RKO (cell line): Measurements from ENCODE around the gene RCOR1.
"Not testable (repeated sequence)": the region's sequence is repeated elsewhere in the genome, so short reads cannot be mapped to it uniquely, and the experiment has no call there.

Experiments
- DNase-seq: peaks from one replicate; pipeline ENCODE4 v3.0.0-alpha.2; 2016; ENCODE audit warnings: low spot score

Gene RCOR1

GRCh38 chr14:102629808-102630350 is 37.4 kb downstream of the RCOR1 start:
- DNase-seq = no peak

GRCh38 chr14:102630405-102630804 is 38.0 kb downstream of the RCOR1 start:
- no peak for DNase-seq

- DNase-seq = no peak
Measured at GRCh38 chr14:102630881-102631280, 38.4 kb downstream of the RCOR1 start.

GRCh38 chr14:102633906-102634595 is 41.6 kb downstream of the RCOR1 start:
- DNase-seq = no peak

GRCh38 chr14:102639611-102640010 is 47.2 kb downstream of the RCOR1 start:
- DNase-seq = not testable (repeated sequence)

- DNase-seq = no peak
Measured at GRCh38 chr14:102644523-102644922, 52.1 kb downstream of the RCOR1 start.

GRCh38 chr14:102645746-102646440 is 53.4 kb downstream of the RCOR1 start:
- no peak for DNase-seq

GRCh38 chr14:102646615-102647014 is 54.2 kb downstream of the RCOR1 start:
- no peak for DNase-seq

- no peak for DNase-seq
Measured at GRCh38 chr14:102652194-102652593, 59.7 kb downstream of the RCOR1 start.

GRCh38 chr14:102654298-102654697 is 61.8 kb downstream of the RCOR1 start:
- DNase-seq = no peak

GRCh38 chr14:102655137-102655536 is 62.7 kb downstream of the RCOR1 start:
- no peak for DNase-seq

GRCh38 chr14:102659797-102660196 is 67.3 kb downstream of the RCOR1 start:
- peak; percentile 14 for DNase-seq

GRCh38 chr14:102661614-102662013 is 69.2 kb downstream of the RCOR1 start:
- DNase-seq = no peak

- no peak for DNase-seq
Measured at GRCh38 chr14:102662636-102663430, 70.4 kb downstream of the RCOR1 start.

- DNase-seq = no peak
Measured at GRCh38 chr14:102663440-102663839, 71.0 kb downstream of the RCOR1 start.

- no peak for DNase-seq
Measured at GRCh38 chr14:102665621-102666020, 73.2 kb downstream of the RCOR1 start.

GRCh38 chr14:102666635-102667034 is 74.2 kb downstream of the RCOR1 start:
- DNase-seq = no peak

- DNase-seq = no peak
Measured at GRCh38 chr14:102667703-102668102, 75.3 kb downstream of the RCOR1 start.

- no peak for DNase-seq
Measured at GRCh38 chr14:102668291-102668873, 75.9 kb downstream of the RCOR1 start.

GRCh38 chr14:102671410-102671809 is 79.0 kb downstream of the RCOR1 start:
- no peak for DNase-seq

GRCh38 chr14:102672410-102672960 is 80.0 kb downstream of the RCOR1 start:
- DNase-seq = no peak

GRCh38 chr14:102675396-102675795 is 82.9 kb downstream of the RCOR1 start:
- DNase-seq = no peak
